ENCODE results near the gene FAM184B.
"Not testable (repeated sequence)": the region's sequence is repeated elsewhere in the genome, so short reads cannot be mapped to it uniquely, and the experiment has no call there.

DNA sequence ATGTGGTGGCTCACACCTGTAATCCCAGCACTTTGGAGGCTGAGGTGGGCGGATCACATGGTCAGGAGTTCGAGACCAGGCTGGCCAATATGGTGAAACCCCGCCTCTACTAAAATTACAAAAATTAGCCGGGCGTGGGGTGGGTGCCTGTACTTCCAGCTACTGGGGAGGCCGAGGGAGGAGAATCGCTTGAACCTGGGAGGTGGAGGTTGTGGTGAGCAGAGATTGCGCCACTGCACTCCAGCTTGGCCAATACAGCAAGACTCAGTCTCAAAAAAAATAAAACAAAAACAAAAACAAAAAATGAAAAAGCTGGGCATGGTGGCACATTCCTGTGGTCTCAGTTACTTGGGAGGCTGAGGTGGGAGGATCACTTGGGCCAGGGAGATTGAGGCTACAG, 70.2 kb downstream of the FAM184B start:
- TF ChIP-seq, protein P1, sequence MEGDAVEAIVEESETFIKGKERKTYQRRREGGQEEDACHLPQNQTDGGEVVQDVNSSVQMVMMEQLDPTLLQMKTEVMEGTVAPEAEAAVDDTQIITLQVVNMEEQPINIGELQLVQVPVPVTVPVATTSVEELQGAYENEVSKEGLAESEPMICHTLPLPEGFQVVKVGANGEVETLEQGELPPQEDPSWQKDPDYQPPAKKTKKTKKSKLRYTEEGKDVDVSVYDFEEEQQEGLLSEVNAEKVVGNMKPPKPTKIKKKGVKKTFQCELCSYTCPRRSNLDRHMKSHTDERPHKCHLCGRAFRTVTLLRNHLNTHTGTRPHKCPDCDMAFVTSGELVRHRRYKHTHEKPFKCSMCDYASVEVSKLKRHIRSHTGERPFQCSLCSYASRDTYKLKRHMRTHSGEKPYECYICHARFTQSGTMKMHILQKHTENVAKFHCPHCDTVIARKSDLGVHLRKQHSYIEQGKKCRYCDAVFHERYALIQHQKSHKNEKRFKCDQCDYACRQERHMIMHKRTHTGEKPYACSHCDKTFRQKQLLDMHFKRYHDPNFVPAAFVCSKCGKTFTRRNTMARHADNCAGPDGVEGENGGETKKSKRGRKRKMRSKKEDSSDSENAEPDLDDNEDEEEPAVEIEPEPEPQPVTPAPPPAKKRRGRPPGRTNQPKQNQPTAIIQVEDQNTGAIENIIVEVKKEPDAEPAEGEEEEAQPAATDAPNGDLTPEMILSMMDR (IDR thresholded peaks at IDR 0.05): not testable (repeated sequence)
- not testable (repeated sequence) for TF ChIP-seq POLR2A (IDR thresholded peaks at IDR 0.05)
